GM18951 (cell line): ENCODE measurements around the gene MSANTD2.

ENCODE experiments used
- POLR2A ChIP-seq: IDR thresholded peaks from 4 replicates; pipeline ENCODE4 v1.6.1; 2011; ENCODE audit warnings: mild to moderate bottlenecking; ENCODE audit not compliant: insufficient read length, insufficient read depth; ENCODE audit errors: extremely low read depth
- in situ Hi-C: fragments of 300-500 bp; cut with MboI; formaldehyde crosslinking; loops from one replicate; pipeline ENCODE4 v1.12.0; 2022; ENCODE audit warnings: low sequenced_read_pairs, mixed read lengths, inconsistent platforms; ENCODE audit not compliant: unreplicated experiment

The MSANTD2 gene

GRCh38 chr11:124738713-124739478, 61.3 kb downstream of the MSANTD2 start:
- in situ Hi-C loops: no loop called here
- TF ChIP-seq POLR2A: no peak

- in situ Hi-C loops: no loop called here
- no peak for TF ChIP-seq POLR2A
Measured at GRCh38 chr11:124737638-124738305, 62.4 kb downstream of the MSANTD2 start.

GRCh38 chr11:124736736-124737135, 63.5 kb downstream of the MSANTD2 start:
- TF ChIP-seq POLR2A: no peak
- in situ Hi-C loops: no loop called here

GRCh38 chr11:124732230-124732629, 68.0 kb downstream of the MSANTD2 start:
- in situ Hi-C loops: no loop called here
- TF ChIP-seq POLR2A: no peak

- in situ Hi-C loops: no loop called here
- TF ChIP-seq POLR2A: no peak
Measured at GRCh38 chr11:124729571-124729970, 70.6 kb downstream of the MSANTD2 start.

- TF ChIP-seq POLR2A: no peak
- in situ Hi-C loops: no loop called here
Measured at GRCh38 chr11:124728134-124728533, 72.1 kb downstream of the MSANTD2 start.

GRCh38 chr11:124727474-124727873, 72.7 kb downstream of the MSANTD2 start:
- no peak for TF ChIP-seq POLR2A
- in situ Hi-C loops: no loop called here

- TF ChIP-seq POLR2A: no peak
- in situ Hi-C loops: no loop called here
Measured at GRCh38 chr11:124725719-124726105, 74.5 kb downstream of the MSANTD2 start.

GRCh38 chr11:124724979-124725718, 75.1 kb downstream of the MSANTD2 start:
- peak; percentile 46 for TF ChIP-seq POLR2A
- in situ Hi-C loops: no loop called here

GRCh38 chr11:124722176-124722575, 78.0 kb downstream of the MSANTD2 start:
- no peak for TF ChIP-seq POLR2A
- in situ Hi-C loops: no loop called here

GRCh38 chr11:124719534-124719933, 80.7 kb downstream of the MSANTD2 start:
- in situ Hi-C loops: no loop called here
- no peak for TF ChIP-seq POLR2A

- TF ChIP-seq POLR2A: no peak
- in situ Hi-C loops: no loop called here
Measured at GRCh38 chr11:124718801-124719200, 81.4 kb downstream of the MSANTD2 start.

- in situ Hi-C loops: no loop called here
- TF ChIP-seq POLR2A: no peak
Measured at GRCh38 chr11:124717786-124718651, 82.2 kb downstream of the MSANTD2 start.
